ENCODE measurements around the gene TEX26.

TEX26 gene

DNA sequence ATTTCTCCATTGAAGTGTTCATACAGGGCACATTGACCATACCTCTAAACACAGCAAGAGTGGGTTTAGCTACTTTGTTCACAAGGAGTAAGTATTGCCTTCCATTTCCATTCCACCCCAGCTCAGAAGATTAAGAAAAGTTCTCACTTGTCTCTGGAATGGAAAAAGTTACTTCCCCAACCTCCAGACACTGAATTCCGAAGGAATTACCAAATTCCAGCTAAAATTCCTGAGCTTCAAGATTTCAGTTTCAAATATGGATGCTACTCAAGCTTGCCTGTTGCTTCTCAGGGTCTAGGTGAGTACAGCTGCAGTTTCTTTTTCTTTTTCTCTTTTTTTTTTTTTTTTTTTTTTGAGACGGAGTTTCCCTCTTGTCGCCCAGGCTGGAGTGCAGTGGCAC is 33.6 kb downstream of the TEX26 start:
- DNase-seq, result no peak
- Histone ChIP-seq H3K4me3 (ENCODE audit: low read length) (no peak overlapping the region), H2AFZ (ENCODE audit: low read length) (no peak overlapping the region), H3K9ac (ENCODE audit: low read length) (no peak overlapping the region), H3K9me3 (replicated peaks; ENCODE audit: insufficient read depth, low read length) (no peaks in the 10 kb centered on the region), H3K9me2 (replicated peaks; ENCODE audit: insufficient read depth, low read length) (no peaks in the 10 kb centered on the region), H4K20me1 (ENCODE audit: insufficient read depth, low read length) (no peaks in the 10 kb centered on the region), H3K4me2 (ENCODE audit: low read depth, low read length) (no peak overlapping the region), H3K27me3 (replicated peaks; ENCODE audit: insufficient read depth, low read length) (no peaks in the 10 kb centered on the region), H3K79me2 (ENCODE audit: low read length) (no peaks in the 10 kb centered on the region), H3F3A (ENCODE audit: insufficient read depth, low read length) (no peaks in the 10 kb centered on the region), H3K4me1 (ENCODE audit: low read length) (no peaks in the 10 kb centered on the region), H3K27ac (ENCODE audit: low read length) (no peak overlapping the region), H3K36me3 (replicated peaks; ENCODE audit: insufficient read depth, low read length) (no peaks in the 10 kb centered on the region)
- TF ChIP-seq, protein P1, sequence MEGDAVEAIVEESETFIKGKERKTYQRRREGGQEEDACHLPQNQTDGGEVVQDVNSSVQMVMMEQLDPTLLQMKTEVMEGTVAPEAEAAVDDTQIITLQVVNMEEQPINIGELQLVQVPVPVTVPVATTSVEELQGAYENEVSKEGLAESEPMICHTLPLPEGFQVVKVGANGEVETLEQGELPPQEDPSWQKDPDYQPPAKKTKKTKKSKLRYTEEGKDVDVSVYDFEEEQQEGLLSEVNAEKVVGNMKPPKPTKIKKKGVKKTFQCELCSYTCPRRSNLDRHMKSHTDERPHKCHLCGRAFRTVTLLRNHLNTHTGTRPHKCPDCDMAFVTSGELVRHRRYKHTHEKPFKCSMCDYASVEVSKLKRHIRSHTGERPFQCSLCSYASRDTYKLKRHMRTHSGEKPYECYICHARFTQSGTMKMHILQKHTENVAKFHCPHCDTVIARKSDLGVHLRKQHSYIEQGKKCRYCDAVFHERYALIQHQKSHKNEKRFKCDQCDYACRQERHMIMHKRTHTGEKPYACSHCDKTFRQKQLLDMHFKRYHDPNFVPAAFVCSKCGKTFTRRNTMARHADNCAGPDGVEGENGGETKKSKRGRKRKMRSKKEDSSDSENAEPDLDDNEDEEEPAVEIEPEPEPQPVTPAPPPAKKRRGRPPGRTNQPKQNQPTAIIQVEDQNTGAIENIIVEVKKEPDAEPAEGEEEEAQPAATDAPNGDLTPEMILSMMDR (IDR thresholded peaks at IDR 0.05; ENCODE audit: low read length), result no peak
- TF ChIP-seq EZH2phosphoT487 (IDR thresholded peaks at IDR 0.05; ENCODE audit: low read length) (no peak), EZH2 (optimal IDR thresholded peaks at IDR 0.05; ENCODE audit: low read depth, low read length) (no peak)

DNA sequence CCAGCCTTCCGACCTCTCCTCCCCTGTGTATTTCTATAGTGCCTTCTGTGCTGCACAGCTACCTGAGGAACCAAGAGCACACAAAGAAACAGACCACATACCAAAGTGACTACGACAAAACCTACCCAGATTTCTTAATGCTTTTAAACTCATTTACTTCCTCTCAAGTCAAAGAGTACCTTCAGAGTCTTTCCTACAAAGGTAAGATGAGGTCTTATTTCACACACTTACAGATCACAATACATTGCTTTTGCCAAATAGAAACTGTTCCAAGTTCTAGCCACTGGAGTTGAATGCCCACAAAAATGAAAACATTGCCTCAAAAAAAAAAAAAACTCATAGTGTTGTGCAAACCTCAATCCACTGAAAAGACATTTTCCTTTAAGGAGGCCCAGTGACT is 36.4 kb downstream of the TEX26 start:
- Histone ChIP-seq H3K9ac (ENCODE audit: low read length) (no peak overlapping the region), H3K36me3 (replicated peaks; ENCODE audit: insufficient read depth, low read length) (no peaks in the 10 kb centered on the region), H3K4me3 (ENCODE audit: low read length) (no peak overlapping the region), H3K27me3 (replicated peaks; ENCODE audit: insufficient read depth, low read length) (no peaks in the 10 kb centered on the region), H3F3A (ENCODE audit: insufficient read depth, low read length) (no peaks in the 10 kb centered on the region), H4K20me1 (ENCODE audit: insufficient read depth, low read length) (no peaks in the 10 kb centered on the region), H3K4me2 (ENCODE audit: low read depth, low read length) (no peak overlapping the region), H3K4me1 (ENCODE audit: low read length) (no peaks in the 10 kb centered on the region), H3K27ac (ENCODE audit: low read length) (no peak overlapping the region), H3K79me2 (ENCODE audit: low read length) (no peaks in the 10 kb centered on the region), H3K9me2 (replicated peaks; ENCODE audit: insufficient read depth, low read length) (no peaks in the 10 kb centered on the region), H2AFZ (ENCODE audit: low read length) (no peak overlapping the region), H3K9me3 (replicated peaks; ENCODE audit: insufficient read depth, low read length) (no peaks in the 10 kb centered on the region)
- TF ChIP-seq, protein P1 (IDR thresholded peaks at IDR 0.05; ENCODE audit: low read length), result no peak
- TF ChIP-seq EZH2 (optimal IDR thresholded peaks at IDR 0.05; ENCODE audit: low read depth, low read length) (no peak), EZH2phosphoT487 (IDR thresholded peaks at IDR 0.05; ENCODE audit: low read length) (no peak)
- DNase-seq, result no peak

DNA sequence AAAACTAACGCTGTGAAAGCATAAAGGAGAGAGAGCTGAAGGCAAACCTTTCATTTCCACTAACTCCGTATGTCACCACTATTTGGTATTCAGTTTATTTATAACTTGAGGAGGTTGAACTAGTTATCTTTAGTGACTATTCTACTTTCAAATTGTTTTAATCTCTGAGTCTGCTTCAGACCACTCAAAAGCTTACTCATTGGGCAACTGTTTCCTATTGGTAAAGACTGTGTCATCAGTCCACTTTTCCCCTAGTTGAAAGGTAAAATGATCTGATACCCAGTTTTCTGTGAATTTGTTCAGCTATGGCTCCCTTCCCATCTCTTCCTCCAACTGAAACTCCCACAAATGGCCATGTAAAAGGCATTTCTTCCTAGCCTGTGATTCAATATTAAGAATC is 39.1 kb downstream of the TEX26 start:
- Histone ChIP-seq H3K27ac (ENCODE audit: low read length) (no peak overlapping the region), H3K9me3 (replicated peaks; ENCODE audit: insufficient read depth, low read length) (no peaks in the 10 kb centered on the region), H3K27me3 (replicated peaks; ENCODE audit: insufficient read depth, low read length) (no peaks in the 10 kb centered on the region), H3K36me3 (replicated peaks; ENCODE audit: insufficient read depth, low read length) (no peaks in the 10 kb centered on the region), H3K4me1 (ENCODE audit: low read length) (no peaks in the 10 kb centered on the region), H3K9ac (ENCODE audit: low read length) (no peak overlapping the region), H4K20me1 (ENCODE audit: insufficient read depth, low read length) (no peaks in the 10 kb centered on the region), H3K4me3 (ENCODE audit: low read length) (no peak overlapping the region), H3F3A (ENCODE audit: insufficient read depth, low read length) (no peaks in the 10 kb centered on the region), H2AFZ (ENCODE audit: low read length) (no peak overlapping the region), H3K9me2 (replicated peaks; ENCODE audit: insufficient read depth, low read length) (no peaks in the 10 kb centered on the region), H3K79me2 (ENCODE audit: low read length) (no peaks in the 10 kb centered on the region), H3K4me2 (ENCODE audit: low read depth, low read length) (no peak overlapping the region)
- TF ChIP-seq EZH2 (optimal IDR thresholded peaks at IDR 0.05; ENCODE audit: low read depth, low read length) (no peak), EZH2phosphoT487 (IDR thresholded peaks at IDR 0.05; ENCODE audit: low read length) (no peak)
- TF ChIP-seq, protein P1 (IDR thresholded peaks at IDR 0.05; ENCODE audit: low read length), result no peak
- DNase-seq, result no peak

Data from MM.1S (cell line).